ENCODE measurements around the gene TTN.

- TF ChIP-seq EZH2 (IDR thresholded peaks at IDR 0.05; ENCODE audit: insufficient read depth, low read length) (no peak), CTCF (IDR thresholded peaks at IDR 0.05; ENCODE audit: insufficient read depth, low read depth, low read length) (no peak)
These were observed 276.1 kb downstream of the TTN start for GRCh38 chr2:178531168-178531567.
